ENCODE measurements around the gene MRTFA. TPM values are rescaled to one million over a fixed set of nuclear protein-coding genes. Genes with fewer than 3 reads are reported as not detected.

Gene MRTFA
- total RNA-seq, 4 donors from 2014 or later: 81.6 to 109 (median 94.5) TPM

DNA sequence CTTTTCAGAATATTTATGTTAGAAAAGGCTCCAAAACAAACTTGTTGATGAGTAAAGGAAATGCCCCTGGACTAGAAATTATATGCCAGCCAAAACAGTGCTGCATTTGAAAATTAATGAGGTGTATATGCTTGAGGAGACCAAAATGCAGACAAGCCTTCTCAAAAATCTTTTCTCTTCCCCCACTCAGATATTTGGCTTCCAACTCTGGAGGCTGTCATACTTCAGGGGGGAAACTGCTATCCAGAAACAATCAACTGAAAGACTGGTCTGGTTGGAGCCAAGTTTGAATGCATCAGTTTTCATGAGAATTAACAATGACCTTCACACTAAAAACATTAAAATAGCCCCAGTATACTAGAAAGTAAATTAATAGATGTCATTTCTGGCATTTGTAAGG is 167.9 kb downstream of the MRTFA start:
- Histone ChIP-seq H3K27ac (no peak overlapping the region), H3K36me3 (no peaks in the 10 kb centered on the region), H3K4me1 (peaks cover 4% of the 10 kb centered on the region), H3K27me3 (no peaks in the 10 kb centered on the region), H3K9me3 (no peaks in the 10 kb centered on the region), H3K4me3 (no peak overlapping the region)
- TF ChIP-seq, protein P1, sequence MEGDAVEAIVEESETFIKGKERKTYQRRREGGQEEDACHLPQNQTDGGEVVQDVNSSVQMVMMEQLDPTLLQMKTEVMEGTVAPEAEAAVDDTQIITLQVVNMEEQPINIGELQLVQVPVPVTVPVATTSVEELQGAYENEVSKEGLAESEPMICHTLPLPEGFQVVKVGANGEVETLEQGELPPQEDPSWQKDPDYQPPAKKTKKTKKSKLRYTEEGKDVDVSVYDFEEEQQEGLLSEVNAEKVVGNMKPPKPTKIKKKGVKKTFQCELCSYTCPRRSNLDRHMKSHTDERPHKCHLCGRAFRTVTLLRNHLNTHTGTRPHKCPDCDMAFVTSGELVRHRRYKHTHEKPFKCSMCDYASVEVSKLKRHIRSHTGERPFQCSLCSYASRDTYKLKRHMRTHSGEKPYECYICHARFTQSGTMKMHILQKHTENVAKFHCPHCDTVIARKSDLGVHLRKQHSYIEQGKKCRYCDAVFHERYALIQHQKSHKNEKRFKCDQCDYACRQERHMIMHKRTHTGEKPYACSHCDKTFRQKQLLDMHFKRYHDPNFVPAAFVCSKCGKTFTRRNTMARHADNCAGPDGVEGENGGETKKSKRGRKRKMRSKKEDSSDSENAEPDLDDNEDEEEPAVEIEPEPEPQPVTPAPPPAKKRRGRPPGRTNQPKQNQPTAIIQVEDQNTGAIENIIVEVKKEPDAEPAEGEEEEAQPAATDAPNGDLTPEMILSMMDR (IDR thresholded peaks at IDR 0.05): no peak
- TF ChIP-seq POLR2AphosphoS5 (IDR thresholded peaks at IDR 0.05) (no peak), EP300 (IDR thresholded peaks at IDR 0.05) (no peak), POLR2A (IDR thresholded peaks at IDR 0.05) (no peak)
- no peak for DNase-seq (ENCODE audit: low spot score in 2 of 2)

- no peak for DNase-seq (ENCODE audit: low spot score in 2 of 2)
- no peak overlapping the region for H3K27ac ChIP-seq
- peaks cover 4% of the 10 kb centered on the region for H3K4me1 ChIP-seq
- no peak overlapping the region for H3K4me3 ChIP-seq
- TF ChIP-seq POLR2A (IDR thresholded peaks at IDR 0.05): no peak
- TF ChIP-seq EP300 (IDR thresholded peaks at IDR 0.05): no peak
- TF ChIP-seq, protein P1 (IDR thresholded peaks at IDR 0.05): no peak
- no peak for TF ChIP-seq POLR2AphosphoS5 (IDR thresholded peaks at IDR 0.05)
- 68% methylated on average over 1 of the region's 1 CpG for WGBS
- H3K36me3 ChIP-seq: peaks cover 7% of the 10 kb centered on the region
- H3K27me3 ChIP-seq: no peaks in the 10 kb centered on the region
- no peaks in the 10 kb centered on the region for H3K9me3 ChIP-seq
These were observed 169.5 kb downstream of the MRTFA start for GRCh38 chr22:40466976-40467375.

GRCh38 chr22:40463683-40464082 is 172.8 kb downstream of the MRTFA start:
- Histone ChIP-seq H3K36me3 (peaks cover 20% of the 10 kb centered on the region), H3K4me1 (peaks cover 4% of the 10 kb centered on the region), H3K27me3 (no peaks in the 10 kb centered on the region), H3K9me3 (no peaks in the 10 kb centered on the region), H3K4me3 (peak overlapping the region; percentile 28), H3K27ac (peak overlapping the region; percentile 48)
- TF ChIP-seq EP300 (IDR thresholded peaks at IDR 0.05): no peak
- TF ChIP-seq, protein P1 (IDR thresholded peaks at IDR 0.05): no peak
- no peak for TF ChIP-seq POLR2A (IDR thresholded peaks at IDR 0.05)
- TF ChIP-seq POLR2AphosphoS5 (IDR thresholded peaks at IDR 0.05): no peak
- 90% methylated on average over 5 of the region's 5 CpGs for WGBS
- no peak for DNase-seq (ENCODE audit: low spot score in 2 of 2)

DNA sequence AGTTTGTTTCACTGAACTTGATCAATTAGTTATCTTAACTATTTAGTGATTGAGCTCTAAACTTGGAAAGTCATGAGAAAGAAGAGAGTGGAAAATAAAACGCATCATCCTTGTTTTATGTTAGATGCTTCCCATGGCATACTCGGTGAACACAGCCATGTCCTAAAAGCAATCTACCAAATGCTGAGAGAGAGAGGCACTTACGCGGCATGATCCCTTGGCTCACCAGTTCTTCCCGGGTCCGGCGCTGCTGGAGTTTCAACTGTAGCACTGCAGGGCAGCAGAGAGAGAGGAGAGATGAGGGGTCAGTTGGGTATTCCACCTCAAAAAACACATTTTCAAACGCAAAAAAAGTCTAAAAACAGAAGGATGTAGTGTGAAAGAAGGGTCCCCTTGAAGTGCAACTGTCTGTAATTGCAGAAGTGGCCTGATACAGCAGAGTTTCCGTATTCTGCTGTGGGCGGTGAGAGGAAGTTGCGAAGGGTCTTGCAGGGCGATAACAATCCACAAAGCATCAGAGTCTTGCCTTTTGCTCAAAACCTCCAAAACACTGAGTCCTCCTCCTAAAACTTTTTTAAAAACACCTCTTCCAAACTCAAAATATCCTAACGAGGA is 173.4 kb downstream of the MRTFA start:
- 76% methylated on average over 13 of the region's 13 CpGs for WGBS
- H3K27me3 ChIP-seq: no peaks in the 10 kb centered on the region
- H3K36me3 ChIP-seq: peaks cover 20% of the 10 kb centered on the region
- H3K27ac ChIP-seq: peak overlapping the region; percentile 48
- H3K9me3 ChIP-seq: no peaks in the 10 kb centered on the region
- H3K4me3 ChIP-seq: peak overlapping the region; percentile 28
- TF ChIP-seq, protein P1 (IDR thresholded peaks at IDR 0.05): no peak
- TF ChIP-seq POLR2AphosphoS5 (IDR thresholded peaks at IDR 0.05) (no peak), EP300 (IDR thresholded peaks at IDR 0.05) (no peak), POLR2A (IDR thresholded peaks at IDR 0.05) (no peak)
- no peak for DNase-seq (ENCODE audit: low spot score in 2 of 2)
- peaks cover 4% of the 10 kb centered on the region for H3K4me1 ChIP-seq

GRCh38 chr22:40462195-40462984 is 174.1 kb downstream of the MRTFA start:
- TF ChIP-seq, protein P1 (IDR thresholded peaks at IDR 0.05): no peak
- no peak for TF ChIP-seq EP300 (IDR thresholded peaks at IDR 0.05)
- no peak for TF ChIP-seq POLR2A (IDR thresholded peaks at IDR 0.05)
- TF ChIP-seq POLR2AphosphoS5 (IDR thresholded peaks at IDR 0.05): no peak
- 81% methylated on average over 7 of the region's 7 CpGs for WGBS
- Histone ChIP-seq H3K36me3 (peaks cover 20% of the 10 kb centered on the region), H3K4me1 (peaks cover 3% of the 10 kb centered on the region), H3K27ac (no peak overlapping the region), H3K4me3 (peak overlapping the region; percentile 28), H3K27me3 (no peaks in the 10 kb centered on the region), H3K9me3 (no peaks in the 10 kb centered on the region)
- DNase-seq (ENCODE audit: low spot score in 2 of 2): no peak
